Ovary (tissue), 9 donors: Measurements from ENCODE around the gene TSPAN4. TPM values are rescaled to one million over a fixed set of nuclear protein-coding genes. Genes with fewer than 3 reads are reported as not detected.

Experiments
- DNase-seq, 5 donors: peaks; one replicate each; pipeline ENCODE4 v3.0.0-alpha.2; 2019 to 2020
- H3K27ac ChIP-seq, 2 donors: fragments of 200-600 bp; one replicate each; pipeline versions ENCODE4 v1.5.1 to v1.8.0; 2019 to 2022
- H3K27me3 ChIP-seq: fragments of 200-600 bp; one replicate; pipeline ENCODE4 v1.8.0; 2022
- H3K36me3 ChIP-seq: fragments of 200-600 bp; sonication (generic); one replicate; pipeline ENCODE4 v1.5.1; 2019
- H3K4me1 ChIP-seq: one replicate; pipeline ENCODE4 v1.8.1; 2013; ENCODE audit warnings: mild to moderate bottlenecking, moderate library complexity; ENCODE audit not compliant: insufficient read depth
- H3K4me3 ChIP-seq: fragments of 200-600 bp; sonication (generic); one replicate; pipeline ENCODE4 v1.5.1; 2017
- H3K9me3 ChIP-seq, 2 donors: fragments of 200-600 bp in 1 of 2; sonication (generic) in 1 of 2; one replicate each; pipeline versions ENCODE4 v1.5.1 to v1.8.1; 2013 to 2019; ENCODE audit warnings: mild to moderate bottlenecking in 1 of 2, moderate library complexity in 1 of 2
- CTCF ChIP-seq, 3 donors: fragments of 450-650 bp in 2 of 3; fragments of 200-600 bp in 1 of 3; IDR thresholded peaks; one replicate each; pipeline versions ENCODE4 v1.5.1 to v1.8.0; 2016 to 2022; ENCODE audit warnings: antibody characterized with exemption in 3 of 3, mild to moderate bottlenecking in 1 of 3
- EP300 ChIP-seq: sonication (generic); formaldehyde crosslinking; IDR thresholded peaks from one replicate; pipeline ENCODE4 v1.6.1; 2017; ENCODE audit warnings: antibody characterized with exemption
- POLR2A ChIP-seq: fragments of 450-650 bp; IDR thresholded peaks from one replicate; pipeline ENCODE4 v1.6.1; 2017; ENCODE audit warnings: antibody characterized with exemption, mild to moderate bottlenecking, moderate library complexity
- WGBS, 3 donors: extraction: QIAGEN DNeasy Blood & Tissue Kit in 1 of 3; methylation state at CpG; one replicate each; pipeline versions ENCODE4 v1.1.5 to v1.1.7; 2013 to 2017; 5-methylcytosine and 5-hydroxymethylcytosine counted together
- intact Hi-C, 4 donors: fragments of 100-400 bp; cut with DNase I; formaldehyde crosslinking; loops; one replicate each; pipeline versions ENCODE4 v1.11.0 to v1.15.1; 2022 to 2023
- polyA plus RNA-seq, 2 donors: library from polyadenylated mRNA; stranded (reverse); fragments of 200-250 nt in 1 of 2; fragments of 350-450 nt in 1 of 2; fragmentation: Illumina TruSeq in 1 of 2; extraction: RNeasy Lipid Tissue Mini Kit (QIAGEN cat#74804) in 1 of 2; gene quantifications; one replicate each; pipeline ENCODE4 v1.2.3, GENCODE V29; 2013 to 2014
- total RNA-seq, 7 donors: library from RNA; depleted of rRNA in 2 of 7; stranded (reverse); fragments of >200 nt in 2 of 7; fragmentation: NEBNext Ultra II Directional in 3 of 7; extraction: Animal tissue kit (Norgen Biotek cat#: 25700) in 3 of 7; gene quantifications; one replicate each; pipeline versions ENCODE4 v1.1.0 to v1.2.4, GENCODE V29; 2016 to 2023
- donor health status: DM: no; HTN: no; CAD: no; lungs with moderate emphysema.
- donor health status: DM: no; HTN: no; CAD: no.
- donor health status: Bipolar disorder and iron deficiency.
- donor health status: DM: yes; HTN: yes; CAD: no.
- donor health status: DM: no; HTN: no; CAD: no.
- donor health status: DM: yes; HTN: yes; CAD: no.

The TSPAN4 gene
- total and polyA plus RNA-seq, 9 donors, result 6.4 to 124 (median 89.7) TPM

DNA sequence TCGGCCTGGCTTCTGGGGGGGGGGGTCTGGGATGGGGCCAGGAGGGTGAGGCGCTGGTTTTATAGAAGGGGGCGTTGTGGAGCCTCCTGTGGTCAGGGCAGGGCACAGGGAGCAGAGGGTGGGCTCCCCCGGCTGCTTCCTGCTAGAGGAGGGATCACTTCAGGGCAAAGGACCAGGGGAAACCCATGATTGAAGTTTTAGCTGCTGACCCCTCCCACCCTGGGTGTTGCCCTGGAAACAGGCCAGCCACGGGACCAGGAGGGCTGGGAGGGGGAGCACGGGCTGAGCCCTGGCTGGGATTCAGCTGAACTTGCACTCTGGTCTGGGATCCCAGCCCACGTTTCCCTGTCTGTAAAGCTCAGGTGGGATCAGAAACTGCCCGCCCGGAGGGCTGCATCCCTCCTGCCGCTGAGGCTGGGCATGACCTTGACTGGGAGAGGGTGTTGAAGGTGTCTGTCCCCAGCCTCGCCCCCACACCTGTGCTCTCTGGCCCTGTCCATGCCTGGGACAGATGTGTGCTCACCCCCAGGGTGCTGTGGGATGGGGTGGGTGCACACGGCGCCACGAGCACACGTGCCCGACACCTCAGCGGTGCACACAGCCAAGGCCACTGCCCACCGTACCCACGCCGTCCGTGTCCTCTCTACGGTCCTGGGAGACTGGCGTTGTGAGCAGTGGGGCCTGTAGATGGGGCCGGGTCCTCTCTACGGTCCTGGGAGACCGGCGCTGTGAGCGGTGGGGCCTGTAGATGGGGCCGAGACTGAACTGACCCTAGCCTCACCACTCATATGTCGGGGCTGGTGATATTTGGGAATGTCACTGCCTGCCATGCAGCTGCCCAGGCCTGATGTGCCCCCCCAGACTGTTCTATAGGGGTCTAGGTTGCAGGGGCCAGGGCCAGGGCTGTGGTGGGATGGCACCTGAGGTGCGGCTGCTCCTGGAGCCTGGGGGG lies 2.3 kb downstream of the TSPAN4 start:
- peaks cover 32% of the 10 kb centered on the region for H3K4me1 ChIP-seq
- H3K36me3 ChIP-seq, result no peaks in the 10 kb centered on the region
- DNase-seq, result peak; percentile 95 to 97 (median 95)
- intact Hi-C loops, result loop anchor here in 1 of 4 donors (5.0 to 10.0 kb wide), 2 partner anchors 38 to 620 kb away; partner anchors contain the start of genes PIDD1 and RPLP2
- no peak for TF ChIP-seq CTCF (IDR thresholded peaks at IDR 0.05)
- peak; percentile 18 for TF ChIP-seq POLR2A
- no peaks in the 10 kb centered on the region for H3K27me3 ChIP-seq
- peak overlapping the region; percentile 74 to 92 for H3K27ac ChIP-seq
- no peaks in the 10 kb centered on the region for H3K9me3 ChIP-seq
- 11 to 16% (median 15%) methylated on average over 28 to 31 of the region's 31 CpGs for WGBS, 3 donors
- H3K4me3 ChIP-seq, result peak overlapping the region; percentile 49

DNA sequence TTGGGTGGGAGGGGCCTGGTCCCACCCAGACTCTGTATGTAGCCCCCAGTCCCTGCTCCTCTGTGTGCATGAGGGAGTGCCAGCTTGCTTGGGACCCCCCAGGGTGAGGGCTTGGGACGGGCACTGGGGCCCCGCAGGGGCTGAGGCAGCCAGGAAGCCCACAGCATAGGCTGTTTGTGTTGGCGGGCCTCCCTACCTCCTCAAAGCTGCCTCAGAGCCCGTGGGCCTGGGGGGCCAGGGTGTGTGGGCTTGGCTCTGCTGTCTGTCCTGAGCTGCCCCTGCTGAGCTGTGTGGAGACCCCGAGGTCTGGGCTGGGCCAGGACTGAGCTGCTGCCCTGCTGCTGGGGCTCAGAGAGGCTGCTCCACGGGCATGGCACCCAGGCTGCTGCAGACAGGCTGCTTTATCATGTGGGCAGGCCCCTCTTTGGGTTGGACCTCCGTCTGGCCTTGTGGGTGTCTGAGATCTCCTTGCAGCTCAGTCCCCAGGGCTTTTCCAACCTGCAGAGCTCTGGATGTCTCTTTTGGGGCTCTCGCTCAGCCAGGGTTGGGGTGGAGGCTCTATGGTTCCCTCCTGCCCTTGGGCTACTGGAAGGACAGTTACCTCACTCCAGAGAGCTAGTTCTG lies 3.3 kb downstream of the TSPAN4 start:
- DNase-seq, result no peak
- Histone ChIP-seq H3K36me3 (no peaks in the 10 kb centered on the region), H3K4me3 (no peak overlapping the region), H3K9me3 (no peaks in the 10 kb centered on the region), H3K27me3 (no peaks in the 10 kb centered on the region), H3K27ac (peak overlapping the region; percentile 74 to 92), H3K4me1 (peaks cover 32% of the 10 kb centered on the region)
- intact Hi-C loops, result loop anchor here in 1 of 4 donors (10.0 kb wide), 1 partner anchor 619 kb away; no protein-coding TSS in a partner anchor
- 27 to 31% (median 30%) methylated on average over 7 to 8 of the region's 8 CpGs for whole genome bisulfite sequencing, 3 donors
- TF ChIP-seq POLR2A (no peak), CTCF (IDR thresholded peaks at IDR 0.05) (no peak), EP300 (no peak)

GRCh38 chr11:846496-847098 lies 3.9 kb downstream of the TSPAN4 start:
- Histone ChIP-seq H3K4me1 (peaks cover 31% of the 10 kb centered on the region), H3K4me3 (no peak overlapping the region), H3K9me3 (no peaks in the 10 kb centered on the region), H3K27me3 (no peaks in the 10 kb centered on the region), H3K27ac (peak overlapping the region; percentile 74 to 92), H3K36me3 (no peaks in the 10 kb centered on the region)
- WGBS, 3 donors, result 77 to 83% (median 81%) methylated on average over 11 of the region's 11 CpGs
- DNase-seq, result no peak
- intact Hi-C loops, result loop anchor here in 1 of 4 donors (10.0 kb wide), 1 partner anchor 618 kb away; no protein-coding TSS in a partner anchor
- TF ChIP-seq EP300 (no peak), CTCF (IDR thresholded peaks at IDR 0.05) (no peak), POLR2A (no peak)

- Histone ChIP-seq H3K4me1 (peaks cover 31% of the 10 kb centered on the region), H3K27me3 (no peaks in the 10 kb centered on the region), H3K9me3 (no peaks in the 10 kb centered on the region), H3K36me3 (no peaks in the 10 kb centered on the region), H3K4me3 (no peak overlapping the region), H3K27ac (no peak overlapping the region)
- intact Hi-C loops, result loop anchor here in 1 of 4 donors (10.0 kb wide), 1 partner anchor 617 kb away; no protein-coding TSS in a partner anchor
- no peak for TF ChIP-seq EP300
- no peak for TF ChIP-seq CTCF (IDR thresholded peaks at IDR 0.05)
- TF ChIP-seq POLR2A, result no peak
- 88 to 96% (median 89%) methylated on average over 11 to 18 of the region's 18 CpGs for WGBS, 3 donors
- DNase-seq, result no peak
Measured at GRCh38 chr11:847876-848275, 5.2 kb downstream of the TSPAN4 start.
